OCI-LY1 (cell line): ENCODE data around the gene ELMO1.

Source experiments
- H2AFZ ChIP-seq: fragments of 200-600 bp; sonication (generic), shearing (Covaris generic); 2 replicates; pipeline ENCODE4 v1.6.0; 2014; ENCODE audit warnings: antibody characterized with exemption, mild to moderate bottlenecking, low read length
- H3F3A ChIP-seq: fragments of 200-600 bp; sonication (generic), shearing (Covaris generic); 2 replicates; pipeline ENCODE4 v1.6.0; 2014; ENCODE audit warnings: mild to moderate bottlenecking, antibody characterized with exemption, low read length, moderate library complexity; ENCODE audit not compliant: insufficient read depth
- H3K27ac ChIP-seq: fragments of 200-600 bp; sonication (generic); 2 replicates; pipeline ENCODE4 v1.5.1; 2014; ENCODE audit warnings: low read length, mixed run types, mild to moderate bottlenecking, low read depth; ENCODE audit not compliant: poor library complexity, severe bottlenecking
- H3K27me3 ChIP-seq: fragments of 200-600 bp; sonication (generic); 2 replicates; pipeline ENCODE4 v1.6.0; 2014; ENCODE audit warnings: antibody characterized with exemption, mild to moderate bottlenecking, low read length, moderate library complexity; ENCODE audit not compliant: insufficient read depth
- H3K36me3 ChIP-seq: fragments of 200-600 bp; sonication (generic); 2 replicates; pipeline ENCODE4 v1.6.1; 2014; ENCODE audit warnings: mild to moderate bottlenecking, antibody characterized with exemption, low read length, moderate library complexity, mixed read lengths; ENCODE audit not compliant: insufficient read depth
- H3K4me1 ChIP-seq: fragments of 200-600 bp; sonication (generic); 2 replicates; pipeline ENCODE4 v1.5.1; 2014; ENCODE audit warnings: mild to moderate bottlenecking, low read length, moderate library complexity; ENCODE audit not compliant: insufficient read depth, severe bottlenecking
- H3K4me2 ChIP-seq: fragments of 200-600 bp; sonication (generic), shearing (Covaris generic); 2 replicates; pipeline ENCODE4 v1.6.1; 2014; ENCODE audit warnings: low read length
- H3K4me3 ChIP-seq: fragments of 200-600 bp; sonication (generic); 2 replicates; pipeline ENCODE4 v1.5.1; 2014; ENCODE audit warnings: low read length, low read depth, mild to moderate bottlenecking, mixed read lengths; ENCODE audit not compliant: poor library complexity, severe bottlenecking
- H3K79me2 ChIP-seq: fragments of 200-600 bp; shearing (Covaris generic); 2 replicates; pipeline ENCODE4 v1.6.1; 2016; ENCODE audit warnings: mixed run types, low read length, mixed read lengths; ENCODE audit not compliant: insufficient read depth
- H3K9ac ChIP-seq: fragments of 200-600 bp; sonication (generic), shearing (Covaris generic); 2 replicates; pipeline ENCODE4 v1.6.1; 2014; ENCODE audit warnings: mild to moderate bottlenecking, low read length, mixed read lengths
- H3K9me2 ChIP-seq: fragments of 200-600 bp; sonication (generic), shearing (Covaris generic); 2 replicates; pipeline ENCODE4 v1.6.1; 2014; ENCODE audit warnings: low read depth, mild to moderate bottlenecking, low read length, mixed read lengths
- H3K9me3 ChIP-seq: fragments of 200-600 bp; shearing (Covaris generic); 2 replicates; pipeline ENCODE4 v1.6.1; 2014; ENCODE audit warnings: low read length, mixed read lengths
- H4K20me1 ChIP-seq: fragments of 200-600 bp; sonication (generic), shearing (Covaris generic); 2 replicates; pipeline ENCODE4 v1.6.0; 2016; ENCODE audit warnings: mild to moderate bottlenecking, low read length; ENCODE audit not compliant: insufficient read depth
- CTCF ChIP-seq: fragments of 200-600 bp; sonication (generic), shearing (Covaris generic); IDR thresholded peaks from 2 replicates; pipeline ENCODE4 v1.5.1; 2017; ENCODE audit warnings: mild to moderate bottlenecking, antibody characterized with exemption, low read length, moderate library complexity, mixed read lengths
- EZH2 ChIP-seq: fragments of 200-600 bp; sonication (generic), shearing (Covaris generic); IDR thresholded peaks from 2 replicates; pipeline ENCODE4 v1.8.0; 2017; ENCODE audit warnings: borderline replicate concordance, mixed run types, mild to moderate bottlenecking, antibody characterized with exemption, low read length, moderate library complexity, mixed read lengths

The ELMO1 gene

GRCh38 chr7:36861656-36862055, 587.0 kb downstream of the ELMO1 start:
- no peaks in the 10 kb centered on the region for H3K27me3 ChIP-seq
- no peaks in the 10 kb centered on the region for H4K20me1 ChIP-seq
- TF ChIP-seq CTCF (no peak), EZH2 (no peak)

GRCh38 chr7:36860681-36861080, 588.0 kb downstream of the ELMO1 start:
- Histone ChIP-seq H4K20me1 (no peaks in the 10 kb centered on the region), H3K9ac (no peak overlapping the region), H2AFZ (no peak overlapping the region), H3F3A (no peaks in the 10 kb centered on the region), H3K36me3 (peaks cover 99% of the 10 kb centered on the region), H3K79me2 (no peaks in the 10 kb centered on the region), H3K9me2 (no peaks in the 10 kb centered on the region), H3K9me3 (no peaks in the 10 kb centered on the region), H3K4me2 (no peak overlapping the region), H3K4me1 (no peaks in the 10 kb centered on the region), H3K27ac (no peak overlapping the region), H3K4me3 (no peak overlapping the region), H3K27me3 (no peaks in the 10 kb centered on the region)
- no peak for TF ChIP-seq CTCF
- no peak for TF ChIP-seq EZH2

More at GRCh38 chr7:36861656-36862055, 587.0 kb downstream of the ELMO1 start:
- Histone ChIP-seq H2AFZ (no peak overlapping the region), H3K9me3 (no peaks in the 10 kb centered on the region), H3K4me2 (no peak overlapping the region), H3K79me2 (no peaks in the 10 kb centered on the region), H3K27ac (no peak overlapping the region), H3K4me3 (no peak overlapping the region), H3K36me3 (peaks cover 99% of the 10 kb centered on the region), H3K9me2 (no peaks in the 10 kb centered on the region), H3F3A (no peaks in the 10 kb centered on the region), H3K9ac (no peak overlapping the region), H3K4me1 (no peaks in the 10 kb centered on the region)

- Histone ChIP-seq H3K4me1 (no peaks in the 10 kb centered on the region), H3K27ac (no peak overlapping the region), H3K27me3 (no peaks in the 10 kb centered on the region), H3K36me3 (peaks cover 77% of the 10 kb centered on the region), H3K9ac (no peak overlapping the region), H2AFZ (no peak overlapping the region), H3K9me2 (no peaks in the 10 kb centered on the region), H4K20me1 (no peaks in the 10 kb centered on the region), H3F3A (no peaks in the 10 kb centered on the region), H3K79me2 (no peaks in the 10 kb centered on the region), H3K4me3 (no peak overlapping the region), H3K4me2 (no peak overlapping the region), H3K9me3 (no peaks in the 10 kb centered on the region)
- TF ChIP-seq EZH2 (no peak), CTCF (no peak)
Observed at GRCh38 chr7:36855330-36855729, 593.3 kb downstream of the ELMO1 start.
